Body of pancreas (tissue), 4 donors: ENCODE data around the gene CDK5RAP2.

ENCODE experiments used
- CTCF ChIP-seq, 7 experiments: fragments of 450-650 bp in 4 of 7; fragments of 200-600 bp in 3 of 7; sonication (generic) in 3 of 7; IDR thresholded peaks; one replicate each; pipeline ENCODE4 v1.5.1; 2016 to 2019; ENCODE audit warnings: antibody characterized with exemption in 7 of 7
- POLR2A ChIP-seq, 3 donors: fragments of 450-650 bp; IDR thresholded peaks; one replicate each; pipeline ENCODE4 v1.6.1; 2016; ENCODE audit warnings: antibody characterized with exemption in 3 of 3, mild to moderate bottlenecking in 2 of 3

- no peak for TF ChIP-seq CTCF (IDR thresholded peaks at IDR 0.05)
- no peak for TF ChIP-seq POLR2A (IDR thresholded peaks at IDR 0.05)
These were observed 196.4 kb downstream of the CDK5RAP2 start for GRCh38 chr9:120383611-120383998.
